ENCODE results near the gene UBB.
A peak's percentile ranks its signal among the peaks of the same experiment; 100 is the strongest.

DNA sequence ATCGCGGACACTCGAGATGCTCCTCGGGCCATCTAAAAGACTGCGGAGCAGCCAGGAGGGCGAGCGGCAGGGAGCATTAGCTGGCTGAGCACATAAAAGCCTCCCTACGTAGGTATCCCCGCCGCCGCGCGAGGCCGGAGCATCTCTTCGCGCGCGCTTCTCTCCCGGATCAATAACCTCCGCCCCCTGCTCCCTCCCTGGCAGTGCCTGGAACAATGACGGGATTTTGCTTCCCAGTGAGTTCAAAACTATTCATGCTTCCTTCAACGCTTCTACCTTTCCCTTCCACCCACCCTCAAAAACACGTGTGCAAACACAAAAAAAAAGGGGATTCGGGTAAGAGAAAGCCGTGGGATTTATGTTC is 28.6 kb upstream of the UBB start:
- TF ChIP-seq, protein P1, sequence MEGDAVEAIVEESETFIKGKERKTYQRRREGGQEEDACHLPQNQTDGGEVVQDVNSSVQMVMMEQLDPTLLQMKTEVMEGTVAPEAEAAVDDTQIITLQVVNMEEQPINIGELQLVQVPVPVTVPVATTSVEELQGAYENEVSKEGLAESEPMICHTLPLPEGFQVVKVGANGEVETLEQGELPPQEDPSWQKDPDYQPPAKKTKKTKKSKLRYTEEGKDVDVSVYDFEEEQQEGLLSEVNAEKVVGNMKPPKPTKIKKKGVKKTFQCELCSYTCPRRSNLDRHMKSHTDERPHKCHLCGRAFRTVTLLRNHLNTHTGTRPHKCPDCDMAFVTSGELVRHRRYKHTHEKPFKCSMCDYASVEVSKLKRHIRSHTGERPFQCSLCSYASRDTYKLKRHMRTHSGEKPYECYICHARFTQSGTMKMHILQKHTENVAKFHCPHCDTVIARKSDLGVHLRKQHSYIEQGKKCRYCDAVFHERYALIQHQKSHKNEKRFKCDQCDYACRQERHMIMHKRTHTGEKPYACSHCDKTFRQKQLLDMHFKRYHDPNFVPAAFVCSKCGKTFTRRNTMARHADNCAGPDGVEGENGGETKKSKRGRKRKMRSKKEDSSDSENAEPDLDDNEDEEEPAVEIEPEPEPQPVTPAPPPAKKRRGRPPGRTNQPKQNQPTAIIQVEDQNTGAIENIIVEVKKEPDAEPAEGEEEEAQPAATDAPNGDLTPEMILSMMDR (IDR thresholded peaks at IDR 0.05; ENCODE audit: low read depth, low read length, missing input control) = no peak
- TF ChIP-seq, protein P2, sequence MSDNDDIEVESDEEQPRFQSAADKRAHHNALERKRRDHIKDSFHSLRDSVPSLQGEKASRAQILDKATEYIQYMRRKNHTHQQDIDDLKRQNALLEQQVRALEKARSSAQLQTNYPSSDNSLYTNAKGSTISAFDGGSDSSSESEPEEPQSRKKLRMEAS (IDR thresholded peaks at IDR 0.05) = no peak
- TF ChIP-seq HNF4A (conservative IDR thresholded peaks at IDR 0.05) = peak; percentile 18 to 20
- TF ChIP-seq RAD21 (IDR thresholded peaks at IDR 0.05) = peak; percentile 27 to 52
- no peak for TF ChIP-seq FOXA1 (IDR thresholded peaks at IDR 0.05)
- TF ChIP-seq SP1 (IDR thresholded peaks at IDR 0.05) = no peak
- peak; percentile 80 for TF ChIP-seq YY1 (IDR thresholded peaks at IDR 0.05)
- TF ChIP-seq, protein P3, sequence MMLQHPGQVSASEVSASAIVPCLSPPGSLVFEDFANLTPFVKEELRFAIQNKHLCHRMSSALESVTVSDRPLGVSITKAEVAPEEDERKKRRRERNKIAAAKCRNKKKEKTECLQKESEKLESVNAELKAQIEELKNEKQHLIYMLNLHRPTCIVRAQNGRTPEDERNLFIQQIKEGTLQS (IDR thresholded peaks at IDR 0.05) = no peak
- TF ChIP-seq, protein P4, sequence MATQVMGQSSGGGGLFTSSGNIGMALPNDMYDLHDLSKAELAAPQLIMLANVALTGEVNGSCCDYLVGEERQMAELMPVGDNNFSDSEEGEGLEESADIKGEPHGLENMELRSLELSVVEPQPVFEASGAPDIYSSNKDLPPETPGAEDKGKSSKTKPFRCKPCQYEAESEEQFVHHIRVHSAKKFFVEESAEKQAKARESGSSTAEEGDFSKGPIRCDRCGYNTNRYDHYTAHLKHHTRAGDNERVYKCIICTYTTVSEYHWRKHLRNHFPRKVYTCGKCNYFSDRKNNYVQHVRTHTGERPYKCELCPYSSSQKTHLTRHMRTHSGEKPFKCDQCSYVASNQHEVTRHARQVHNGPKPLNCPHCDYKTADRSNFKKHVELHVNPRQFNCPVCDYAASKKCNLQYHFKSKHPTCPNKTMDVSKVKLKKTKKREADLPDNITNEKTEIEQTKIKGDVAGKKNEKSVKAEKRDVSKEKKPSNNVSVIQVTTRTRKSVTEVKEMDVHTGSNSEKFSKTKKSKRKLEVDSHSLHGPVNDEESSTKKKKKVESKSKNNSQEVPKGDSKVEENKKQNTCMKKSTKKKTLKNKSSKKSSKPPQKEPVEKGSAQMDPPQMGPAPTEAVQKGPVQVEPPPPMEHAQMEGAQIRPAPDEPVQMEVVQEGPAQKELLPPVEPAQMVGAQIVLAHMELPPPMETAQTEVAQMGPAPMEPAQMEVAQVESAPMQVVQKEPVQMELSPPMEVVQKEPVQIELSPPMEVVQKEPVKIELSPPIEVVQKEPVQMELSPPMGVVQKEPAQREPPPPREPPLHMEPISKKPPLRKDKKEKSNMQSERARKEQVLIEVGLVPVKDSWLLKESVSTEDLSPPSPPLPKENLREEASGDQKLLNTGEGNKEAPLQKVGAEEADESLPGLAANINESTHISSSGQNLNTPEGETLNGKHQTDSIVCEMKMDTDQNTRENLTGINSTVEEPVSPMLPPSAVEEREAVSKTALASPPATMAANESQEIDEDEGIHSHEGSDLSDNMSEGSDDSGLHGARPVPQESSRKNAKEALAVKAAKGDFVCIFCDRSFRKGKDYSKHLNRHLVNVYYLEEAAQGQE (IDR thresholded peaks at IDR 0.05) = no peak
- no peak for TF ChIP-seq HNF4G (IDR thresholded peaks at IDR 0.05)
- TF ChIP-seq TAF1 (conservative IDR thresholded peaks at IDR 0.05) = peak; percentile 44
- no peak for TF ChIP-seq JUND (IDR thresholded peaks at IDR 0.05)
- TF ChIP-seq, protein P5, sequence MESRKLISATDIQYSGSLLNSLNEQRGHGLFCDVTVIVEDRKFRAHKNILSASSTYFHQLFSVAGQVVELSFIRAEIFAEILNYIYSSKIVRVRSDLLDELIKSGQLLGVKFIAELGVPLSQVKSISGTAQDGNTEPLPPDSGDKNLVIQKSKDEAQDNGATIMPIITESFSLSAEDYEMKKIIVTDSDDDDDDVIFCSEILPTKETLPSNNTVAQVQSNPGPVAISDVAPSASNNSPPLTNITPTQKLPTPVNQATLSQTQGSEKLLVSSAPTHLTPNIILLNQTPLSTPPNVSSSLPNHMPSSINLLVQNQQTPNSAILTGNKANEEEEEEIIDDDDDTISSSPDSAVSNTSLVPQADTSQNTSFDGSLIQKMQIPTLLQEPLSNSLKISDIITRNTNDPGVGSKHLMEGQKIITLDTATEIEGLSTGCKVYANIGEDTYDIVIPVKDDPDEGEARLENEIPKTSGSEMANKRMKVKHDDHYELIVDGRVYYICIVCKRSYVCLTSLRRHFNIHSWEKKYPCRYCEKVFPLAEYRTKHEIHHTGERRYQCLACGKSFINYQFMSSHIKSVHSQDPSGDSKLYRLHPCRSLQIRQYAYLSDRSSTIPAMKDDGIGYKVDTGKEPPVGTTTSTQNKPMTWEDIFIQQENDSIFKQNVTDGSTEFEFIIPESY (IDR thresholded peaks at IDR 0.05) = peak; percentile 22
- peak; percentile 24 to 47 for TF ChIP-seq RXRA (IDR thresholded peaks at IDR 0.05)
